Embryonic facial prominence (tissue), 1 donor: ENCODE data around the gene WASHC3.

Experiments
- DNase-seq: peaks from one replicate; pipeline ENCODE4 v3.0.0-alpha.2; 2016; ENCODE audit errors: extremely low spot score

Gene WASHC3

DNA sequence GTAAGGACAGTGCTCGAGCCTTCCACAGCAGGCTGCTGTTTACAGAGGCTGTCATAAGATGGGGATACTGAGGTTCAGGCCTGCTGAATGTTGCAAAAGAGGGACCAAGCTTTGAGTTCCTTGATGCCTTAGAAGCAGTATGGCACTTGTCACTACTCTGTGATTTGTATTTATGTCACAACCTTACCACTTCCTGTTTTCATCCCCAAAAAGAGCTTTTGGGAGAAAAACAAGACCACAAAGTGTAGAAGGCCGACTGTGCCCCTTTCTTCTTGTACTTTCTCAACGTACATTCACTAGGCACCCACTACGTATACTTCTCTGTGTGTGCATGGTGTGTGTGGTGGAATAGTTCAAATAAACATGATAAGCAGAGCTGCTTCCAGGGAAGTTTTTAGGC lies 94.3 kb downstream of the WASHC3 start:
- DNase-seq, result no peak

DNA sequence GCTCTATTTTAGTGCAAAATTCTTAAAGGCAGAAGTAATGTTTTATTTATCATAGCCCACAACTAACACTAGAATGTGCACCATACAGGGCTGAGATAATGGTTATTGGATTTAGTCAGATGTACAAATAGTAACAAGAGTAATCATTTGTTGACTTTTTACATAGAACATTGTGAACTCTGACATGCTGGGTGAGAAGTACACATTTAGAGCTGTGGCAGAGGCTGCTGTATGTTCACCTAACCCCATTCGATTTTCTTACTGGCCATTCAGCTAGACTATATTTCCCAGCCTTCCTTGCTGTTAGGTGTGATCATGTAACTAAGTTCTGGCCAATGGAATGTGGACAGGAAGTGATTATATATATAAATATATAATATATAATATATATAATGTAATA lies 95.3 kb downstream of the WASHC3 start:
- DNase-seq, result no peak

DNA sequence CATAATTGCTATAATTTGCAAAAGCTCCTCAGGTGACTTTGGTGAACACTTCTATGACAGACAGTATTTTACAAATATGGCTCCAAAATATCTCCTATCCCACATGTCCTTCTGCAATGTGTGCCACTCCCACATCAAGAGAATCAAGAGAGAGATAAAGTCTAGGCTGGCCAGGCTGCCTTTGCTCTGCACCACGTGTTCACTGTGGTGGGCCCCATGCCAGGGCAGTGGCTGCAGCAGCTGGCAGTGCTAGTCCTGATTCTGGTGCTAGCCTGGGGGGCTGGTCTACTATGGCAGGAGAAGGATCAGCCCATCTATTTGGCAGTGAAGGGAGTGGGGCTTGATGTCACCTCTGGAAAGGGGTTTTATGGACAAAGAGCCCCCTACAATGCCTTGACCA lies 98.1 kb downstream of the WASHC3 start:
- no peak for DNase-seq
